ENCODE measurements around the gene CBX8. TPM values are rescaled to one million over a fixed set of nuclear protein-coding genes. Genes with fewer than 3 reads are reported as not detected.
A peak's percentile ranks its signal among the peaks of the same experiment; 100 is the strongest.

Gene CBX8
- total and polyA plus RNA-seq, 2 of the 13 experiments (the other 11 are each of a cell fraction or from before 2014, with no cell fraction given) = 0.34 to 12.6 TPM

GRCh38 chr17:79831265-79832217 lies 34.7 kb upstream of the CBX8 start (continued):
- TF ChIP-seq U2AF1 (optimal IDR thresholded peaks at IDR 0.05; ENCODE audit: low read depth, low read length) = peak; percentile 73
- TF ChIP-seq TFDP1 (CRISPR knock-in tag; IDR thresholded peaks at IDR 0.05; ENCODE audit: borderline replicate concordance) = peak; percentile 72; the same call in 1 of the 2 replicates
- TF ChIP-seq NFIC (IDR thresholded peaks at IDR 0.05; ENCODE audit: low read length) = no peak
- peak; percentile 11; the same call in 1 of the 2 replicates for TF ChIP-seq ATAD3A (CRISPR knock-in tag; IDR thresholded peaks at IDR 0.05)
- TF ChIP-seq, protein P1, sequence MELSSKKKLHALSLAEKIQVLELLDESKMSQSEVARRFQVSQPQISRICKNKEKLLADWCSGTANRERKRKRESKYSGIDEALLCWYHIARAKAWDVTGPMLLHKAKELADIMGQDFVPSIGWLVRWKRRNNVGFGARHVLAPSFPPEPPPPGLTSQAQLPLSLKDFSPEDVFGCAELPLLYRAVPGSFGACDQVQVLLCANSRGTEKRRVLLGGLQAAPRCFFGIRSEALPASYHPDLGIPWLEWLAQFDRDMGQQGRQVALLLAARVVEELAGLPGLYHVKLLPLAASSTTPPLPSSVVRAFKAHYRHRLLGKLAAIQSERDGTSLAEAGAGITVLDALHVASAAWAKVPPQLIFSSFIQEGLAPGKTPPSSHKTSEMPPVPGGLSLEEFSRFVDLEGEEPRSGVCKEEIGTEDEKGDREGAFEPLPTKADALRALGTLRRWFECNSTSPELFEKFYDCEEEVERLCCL (CRISPR knock-in tag; IDR thresholded peaks at IDR 0.05; ENCODE audit: borderline replicate concordance) = no peak
- TF ChIP-seq FOXK2 (IDR thresholded peaks at IDR 0.05) = no peak
- no peak for TF ChIP-seq THAP8 (CRISPR knock-in tag; IDR thresholded peaks at IDR 0.05; ENCODE audit: borderline replicate concordance)
- TF ChIP-seq CCDC6 (CRISPR knock-in tag; IDR thresholded peaks at IDR 0.05) = peak; percentile 38; the same call in 1 of the 2 replicates
- peak; percentile 2; the same call in 1 of the 2 replicates for TF ChIP-seq ZNF713 (CRISPR knock-in tag; IDR thresholded peaks at IDR 0.05)
- TF ChIP-seq PAX8 (CRISPR knock-in tag; IDR thresholded peaks at IDR 0.05; ENCODE audit: borderline replicate concordance) = 0 out of 2 replicates have a peak, but pooled peaks have one; percentile 74
- TF ChIP-seq ZSCAN25 (CRISPR knock-in tag; IDR thresholded peaks at IDR 0.05) = peak; percentile 55; the same call in 1 of the 2 replicates
- TF ChIP-seq PATZ1 (CRISPR knock-in tag; IDR thresholded peaks at IDR 0.05) = peak; percentile 93
- 0 out of 2 replicates have a peak, but pooled peaks have one; percentile 55 for TF ChIP-seq THYN1 (CRISPR knock-in tag; IDR thresholded peaks at IDR 0.05; ENCODE audit: borderline replicate concordance, low read depth)
- TF ChIP-seq RARA (CRISPR knock-in tag; IDR thresholded peaks at IDR 0.05) = peak; percentile 61
- peak in 1 of 2 experiments; percentile 58; a peak in 2 of 4 replicates for TF ChIP-seq EP300 (IDR thresholded peaks at IDR 0.05; ENCODE audit: low read depth in 2 of 2, low read length in 2 of 2)
- no peak; the same call in 1 of the 2 replicates for TF ChIP-seq EP300 (CRISPR knock-in tag; IDR thresholded peaks at IDR 0.05; ENCODE audit: borderline replicate concordance)
- TF ChIP-seq SP5 (CRISPR knock-in tag; IDR thresholded peaks at IDR 0.05; ENCODE audit: borderline replicate concordance, low read depth) = peak; percentile 45; the same call in 1 of the 2 replicates
- 0 out of 2 replicates have a peak, but pooled peaks have one; percentile 26 for TF ChIP-seq HINFP (CRISPR knock-in tag; IDR thresholded peaks at IDR 0.05; ENCODE audit: low read depth)
- TF ChIP-seq HOXA5 (CRISPR knock-in tag; IDR thresholded peaks at IDR 0.05) = peak; percentile 40; the same call in 1 of the 2 replicates
- TF ChIP-seq ZNF343 (CRISPR knock-in tag; IDR thresholded peaks at IDR 0.05) = no peak
- TF ChIP-seq IRX3 (CRISPR knock-in tag; IDR thresholded peaks at IDR 0.05; ENCODE audit: borderline replicate concordance, low read depth) = peak; percentile 44; the same call in 1 of the 2 replicates

Measured in HepG2 (cell line).